GM21786 (cell line): ENCODE results near the gene REM1.
"Not testable (repeated sequence)": the region's sequence is repeated elsewhere in the genome, so short reads cannot be mapped to it uniquely, and the experiment has no call there.

Experiments
- ATAC-seq: cut with Tn5 transposase; IDR thresholded peaks from one replicate; pipeline ENCODE4 v1.9.1; 2021; ENCODE audit not compliant: unreplicated experiment

The REM1 gene, protein sequence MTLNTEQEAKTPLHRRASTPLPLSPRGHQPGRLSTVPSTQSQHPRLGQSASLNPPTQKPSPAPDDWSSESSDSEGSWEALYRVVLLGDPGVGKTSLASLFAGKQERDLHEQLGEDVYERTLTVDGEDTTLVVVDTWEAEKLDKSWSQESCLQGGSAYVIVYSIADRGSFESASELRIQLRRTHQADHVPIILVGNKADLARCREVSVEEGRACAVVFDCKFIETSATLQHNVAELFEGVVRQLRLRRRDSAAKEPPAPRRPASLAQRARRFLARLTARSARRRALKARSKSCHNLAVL

DNA sequence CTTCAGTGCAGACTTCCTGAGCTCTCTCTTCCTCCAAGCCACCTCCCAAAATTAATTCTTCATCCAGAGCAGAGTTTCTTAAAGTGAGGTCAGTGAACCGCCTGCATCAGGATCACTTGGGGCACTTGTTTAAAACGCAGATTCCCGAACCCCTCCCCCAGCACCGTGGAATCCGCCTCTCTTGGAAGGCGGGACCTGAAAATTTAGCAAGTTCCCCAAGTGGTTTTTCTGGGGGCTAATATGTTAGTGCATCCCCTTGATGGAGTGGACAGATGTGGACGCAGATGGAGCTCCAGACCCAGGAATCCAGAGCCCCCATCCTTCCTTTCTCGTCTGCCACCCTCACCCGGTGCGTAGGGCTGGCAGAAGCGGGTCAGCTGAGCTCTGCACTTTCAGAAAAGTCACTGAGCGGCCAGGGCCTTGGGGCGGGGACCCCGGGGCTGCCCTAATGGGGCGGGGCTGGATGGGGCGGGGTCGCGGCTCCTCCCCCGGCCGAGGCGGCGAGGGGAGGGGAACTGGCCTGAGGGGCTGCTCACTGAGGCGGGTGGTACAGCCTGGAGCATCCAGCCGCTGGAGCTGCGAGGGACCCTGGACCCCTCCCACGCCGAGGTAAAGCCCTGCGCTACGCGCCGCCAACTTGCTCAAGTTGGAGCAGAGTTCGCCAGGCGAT lies at the start of gene REM1, which contains the start of gene DEFB124:
Gene REM1 (plus strand): TSS at position 531 of the 670 bp plus-strand sequence. CDS start 1,158 bp downstream, outside the sequence.
Gene DEFB124 (minus strand): TSS at position 370 of the 670 bp plus-strand sequence. CDS start 2,114 bp downstream, outside the sequence.
- no peak for ATAC-seq

DNA sequence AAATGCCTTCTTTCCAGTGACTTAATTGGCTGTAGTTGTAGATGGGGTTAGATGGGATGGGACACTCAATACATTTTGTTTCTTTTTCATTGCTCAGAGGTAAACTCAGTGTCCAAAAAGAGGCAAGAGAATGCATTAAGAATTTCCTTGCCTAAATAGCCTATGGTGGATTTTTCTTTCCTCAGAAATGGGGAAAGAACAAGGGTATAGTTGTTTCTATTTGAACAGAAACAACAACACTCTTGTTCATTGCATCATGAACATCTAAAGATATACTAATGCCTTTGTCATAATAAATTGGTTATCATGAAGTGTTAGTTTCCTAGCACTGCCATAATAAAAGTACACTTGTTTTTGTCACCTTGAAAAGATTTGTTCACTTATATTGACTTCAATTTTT lies 49.3 kb upstream of the REM1 start:
- ATAC-seq, result no peak

DNA sequence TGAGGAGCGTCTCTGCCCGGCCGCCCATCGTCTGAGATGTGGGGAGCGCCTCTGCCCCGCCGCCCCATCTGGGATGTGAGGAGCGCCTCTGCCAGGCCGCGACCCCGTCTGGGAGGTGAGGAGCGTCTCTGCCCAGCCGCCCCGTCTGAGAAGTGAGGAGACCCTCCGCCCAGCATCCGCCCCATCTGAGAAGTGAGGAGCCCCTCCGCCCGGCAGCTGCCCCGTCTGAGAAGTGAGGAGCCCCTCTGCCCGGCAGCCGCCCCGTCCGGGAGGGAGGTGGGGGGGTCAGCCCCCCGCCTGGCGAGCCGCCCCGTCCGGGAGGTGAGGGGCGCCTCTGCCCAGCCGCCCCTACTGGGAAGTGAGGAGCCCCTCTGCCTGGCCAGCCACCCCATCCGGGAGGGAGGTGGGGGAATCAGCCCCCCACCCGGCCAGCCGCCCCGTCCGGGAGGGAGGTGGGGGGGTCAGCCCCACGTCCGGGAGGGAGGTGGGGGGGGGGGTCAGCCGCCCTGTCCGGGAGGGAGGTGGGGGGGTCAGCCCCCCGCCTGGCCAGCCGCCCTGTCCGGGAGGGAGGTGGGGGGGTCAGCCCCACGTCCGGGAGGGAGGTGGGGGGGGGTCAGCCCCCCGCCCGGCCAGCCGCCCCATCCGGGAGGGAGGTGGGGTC lies 48.1 kb upstream of the REM1 start:
- ATAC-seq, result not testable (repeated sequence)

DNA sequence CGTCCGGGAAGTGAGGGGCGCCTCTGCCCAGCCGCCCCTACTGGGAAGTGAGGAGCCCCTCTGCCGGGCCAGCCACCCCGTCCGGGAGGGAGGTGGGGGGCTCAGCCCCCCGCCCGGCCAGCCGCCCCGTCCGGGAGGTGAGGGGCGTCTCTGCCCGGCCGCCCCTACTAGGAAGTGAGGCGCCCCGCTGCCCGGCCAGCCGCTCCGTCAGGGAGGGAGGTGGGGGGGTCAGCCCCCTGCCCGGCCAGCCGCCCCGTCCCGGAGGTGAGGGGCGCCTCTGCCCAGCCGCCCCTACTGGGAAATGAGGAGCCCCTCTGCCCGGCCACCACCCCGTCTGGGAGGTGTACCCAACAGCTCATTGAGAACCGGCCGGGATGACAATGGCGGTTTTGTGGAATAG lies 47.5 kb upstream of the REM1 start:
- not testable (repeated sequence) for ATAC-seq

DNA sequence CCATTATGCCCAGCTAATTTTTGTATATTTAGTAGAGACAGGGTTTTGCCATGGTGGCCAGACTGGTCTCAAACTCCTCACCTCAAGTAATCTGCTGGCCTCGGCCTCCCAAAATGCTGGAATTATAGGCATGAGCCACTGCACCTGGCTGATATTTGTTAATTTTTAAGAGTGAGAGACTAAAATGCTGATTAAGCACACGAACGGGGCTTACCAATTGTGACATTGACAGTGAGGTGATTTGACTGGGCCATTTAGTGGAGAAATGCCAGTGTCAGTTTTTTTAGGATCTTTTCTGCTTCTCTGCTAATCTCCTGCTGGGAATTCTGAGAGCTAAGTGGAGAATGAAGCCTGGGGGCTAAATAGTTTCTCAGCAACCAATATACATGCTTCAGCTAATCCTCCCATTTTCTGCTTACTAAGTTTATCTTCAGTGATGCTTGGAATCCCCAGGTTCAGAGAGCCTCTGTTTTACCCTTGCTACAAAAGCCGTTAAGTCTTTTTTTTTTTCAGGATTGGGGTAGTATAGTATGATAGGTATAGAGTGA lies 44.4 kb upstream of the REM1 start:
- no peak for ATAC-seq

DNA sequence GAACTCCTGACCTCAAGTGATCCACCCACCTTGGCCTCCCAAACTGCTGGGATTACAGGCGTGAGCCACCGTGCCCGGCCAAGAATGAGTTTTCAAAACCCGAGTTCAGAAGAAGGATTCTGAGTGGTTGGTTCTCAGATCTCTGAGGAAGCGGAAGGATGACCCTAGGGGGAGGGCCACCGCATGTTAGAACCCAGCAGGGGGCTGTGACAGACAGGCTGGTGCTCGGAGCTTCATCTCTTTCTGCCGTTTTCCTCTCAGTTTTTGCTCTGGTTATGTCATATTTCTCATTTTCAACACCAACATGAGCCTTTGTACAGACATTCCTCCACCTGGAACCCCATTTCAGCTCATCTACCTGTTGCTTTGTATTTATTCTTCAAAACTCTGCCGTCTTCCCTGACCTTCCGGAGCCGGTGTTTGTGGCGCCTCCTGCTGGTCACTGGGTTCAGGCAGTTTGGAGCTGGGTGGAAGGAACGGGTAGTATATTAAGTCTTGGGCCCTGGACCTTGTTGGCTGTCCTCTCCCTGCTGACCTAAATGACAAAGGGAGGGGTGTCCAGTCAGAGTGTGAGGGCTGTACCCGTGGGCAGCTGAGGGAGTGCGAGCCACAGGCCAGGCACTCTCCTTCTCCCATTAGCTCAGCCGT lies 35.0 kb upstream of the REM1 start, which contains the start of gene DEFB123:
Gene DEFB123 (plus strand): TSS at position 621 of the 648 bp plus-strand sequence. CDS start 67 bp downstream, outside the sequence.
- ATAC-seq, result no peak

DNA sequence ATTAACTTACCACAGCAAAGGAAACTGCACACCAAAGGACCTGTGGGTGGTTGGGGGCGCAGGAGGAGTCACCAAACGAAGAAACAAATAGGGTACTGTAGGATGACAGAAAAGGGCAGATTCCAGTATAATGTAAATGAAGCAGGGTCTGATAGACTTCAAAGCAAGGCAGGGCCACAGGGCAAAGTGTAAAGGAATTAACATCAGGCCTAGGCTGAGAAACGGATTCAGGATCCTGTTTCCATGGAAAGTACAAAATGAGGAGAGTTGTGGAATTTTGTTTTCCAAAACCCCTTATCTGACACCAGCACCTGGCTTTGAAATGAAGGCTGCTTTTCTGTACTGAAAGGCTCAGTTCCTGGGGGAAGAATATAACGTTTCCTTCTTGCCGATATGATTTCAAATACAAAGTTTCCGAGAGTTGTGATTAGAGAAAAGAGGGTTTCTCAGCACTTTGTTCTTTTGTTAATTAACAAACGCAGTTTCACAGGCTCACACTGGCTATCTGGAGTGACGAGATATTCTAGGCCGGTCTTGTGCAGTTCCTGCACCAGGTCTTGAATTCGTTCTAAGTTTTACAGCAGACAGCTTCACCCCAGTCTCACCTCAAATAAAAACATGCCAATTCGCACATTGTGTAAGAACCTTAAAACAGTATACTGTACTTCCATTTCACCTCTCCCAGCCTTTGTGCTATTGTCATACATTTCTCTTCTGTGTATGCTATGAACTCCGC lies 28.8 kb upstream of the REM1 start:
- ATAC-seq, result no peak

DNA sequence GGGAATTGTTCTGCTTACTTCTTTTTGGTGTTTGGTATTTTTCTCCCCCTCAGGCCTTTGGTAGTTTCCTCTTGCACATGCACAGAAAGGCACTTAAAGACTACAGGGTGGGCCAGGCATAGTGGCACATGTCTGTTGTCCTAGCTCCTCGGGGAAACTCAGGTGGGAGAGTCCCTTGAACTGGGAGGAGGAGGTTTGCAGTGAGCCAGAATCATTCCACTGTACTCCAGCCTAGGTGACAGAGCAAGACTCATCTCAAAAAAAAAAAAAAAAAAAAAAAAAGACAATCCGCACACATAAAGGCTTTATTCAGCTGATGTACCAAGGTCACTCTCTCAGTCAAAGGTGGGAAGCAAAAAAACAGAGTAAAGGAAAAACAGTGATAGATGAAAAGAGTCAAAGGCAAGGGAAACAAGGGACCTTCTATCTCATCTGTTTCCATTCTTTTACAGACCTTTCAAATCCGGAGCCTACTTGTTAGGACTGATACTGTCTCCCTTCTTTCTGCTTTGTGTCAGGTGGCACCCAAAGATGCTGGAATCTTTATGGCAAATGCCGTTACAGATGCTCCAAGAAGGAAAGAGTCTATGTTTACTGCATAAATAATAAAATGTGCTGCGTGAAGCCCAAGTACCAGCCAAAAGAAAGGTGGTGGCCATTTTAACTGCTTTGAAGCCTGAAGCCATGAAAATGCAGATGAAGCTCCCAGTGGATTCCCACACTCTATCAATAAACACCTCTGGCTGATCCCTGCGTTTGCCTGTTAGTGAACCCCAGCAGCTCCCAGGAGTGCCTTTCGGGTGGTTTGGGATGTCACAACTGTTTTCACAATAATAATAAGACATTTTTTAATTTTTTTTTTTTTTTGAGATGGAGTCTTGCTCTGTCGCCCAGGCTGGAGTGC lies 25.3 kb upstream of the REM1 start:
- no peak for ATAC-seq

DNA sequence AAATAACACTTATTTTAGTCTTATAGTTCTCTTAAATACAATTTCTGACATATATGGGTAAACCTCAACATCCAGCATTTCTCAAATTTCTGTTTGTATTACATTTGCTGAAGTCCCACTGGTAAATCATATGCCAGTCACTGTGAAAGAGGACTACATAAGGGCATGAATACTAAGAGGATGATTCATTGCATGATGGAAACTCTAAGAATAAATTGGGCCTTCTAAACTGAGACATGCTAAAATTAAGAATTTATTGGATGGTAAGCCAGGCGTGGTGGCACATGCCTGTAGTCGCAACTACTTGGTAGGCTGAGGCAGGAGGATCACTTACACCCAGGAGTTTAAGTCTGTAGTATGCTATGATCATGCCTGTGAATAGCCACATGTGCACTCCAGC lies 22.5 kb upstream of the REM1 start:
- no peak for ATAC-seq

DNA sequence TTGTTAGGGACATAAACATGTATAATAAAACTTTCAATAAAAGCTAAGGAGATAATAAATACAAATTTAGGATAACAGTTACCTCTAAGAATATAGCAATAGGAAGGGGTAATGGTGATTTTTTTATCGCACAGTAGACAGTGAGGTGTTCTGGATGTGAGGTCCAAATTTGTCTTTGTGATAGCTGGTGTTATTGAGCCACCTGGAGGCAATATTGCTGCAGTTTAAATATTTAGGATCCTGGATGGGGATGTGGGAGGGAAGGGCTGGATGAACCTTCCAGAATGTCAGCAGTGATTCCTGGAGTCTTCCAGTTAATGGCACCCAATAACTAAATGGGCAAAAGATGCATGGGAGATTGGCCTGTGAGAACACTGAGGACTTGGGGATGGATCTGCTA lies 20.7 kb upstream of the REM1 start:
- no peak for ATAC-seq

DNA sequence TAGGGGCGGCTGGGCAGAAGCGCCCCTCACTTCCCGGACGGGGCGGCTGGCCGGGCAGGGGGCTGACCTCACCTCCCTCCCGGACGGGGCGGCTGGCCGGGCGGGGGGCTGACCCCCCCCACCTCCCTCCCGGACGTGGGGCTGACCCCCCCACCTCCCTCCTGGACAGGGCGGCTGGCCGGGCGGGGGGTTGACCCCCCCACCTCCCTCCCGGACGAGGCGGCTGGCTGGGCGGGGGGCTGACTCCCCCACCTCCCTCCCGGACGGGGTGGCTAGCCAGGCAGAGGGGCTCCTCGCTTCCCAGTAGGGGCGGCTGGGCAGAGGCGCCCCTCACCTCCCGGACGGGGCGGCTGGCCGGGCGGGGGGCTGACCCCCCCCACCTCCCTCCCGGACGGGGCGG lies 4.1 kb upstream of the REM1 start:
- not testable (repeated sequence) for ATAC-seq

DNA sequence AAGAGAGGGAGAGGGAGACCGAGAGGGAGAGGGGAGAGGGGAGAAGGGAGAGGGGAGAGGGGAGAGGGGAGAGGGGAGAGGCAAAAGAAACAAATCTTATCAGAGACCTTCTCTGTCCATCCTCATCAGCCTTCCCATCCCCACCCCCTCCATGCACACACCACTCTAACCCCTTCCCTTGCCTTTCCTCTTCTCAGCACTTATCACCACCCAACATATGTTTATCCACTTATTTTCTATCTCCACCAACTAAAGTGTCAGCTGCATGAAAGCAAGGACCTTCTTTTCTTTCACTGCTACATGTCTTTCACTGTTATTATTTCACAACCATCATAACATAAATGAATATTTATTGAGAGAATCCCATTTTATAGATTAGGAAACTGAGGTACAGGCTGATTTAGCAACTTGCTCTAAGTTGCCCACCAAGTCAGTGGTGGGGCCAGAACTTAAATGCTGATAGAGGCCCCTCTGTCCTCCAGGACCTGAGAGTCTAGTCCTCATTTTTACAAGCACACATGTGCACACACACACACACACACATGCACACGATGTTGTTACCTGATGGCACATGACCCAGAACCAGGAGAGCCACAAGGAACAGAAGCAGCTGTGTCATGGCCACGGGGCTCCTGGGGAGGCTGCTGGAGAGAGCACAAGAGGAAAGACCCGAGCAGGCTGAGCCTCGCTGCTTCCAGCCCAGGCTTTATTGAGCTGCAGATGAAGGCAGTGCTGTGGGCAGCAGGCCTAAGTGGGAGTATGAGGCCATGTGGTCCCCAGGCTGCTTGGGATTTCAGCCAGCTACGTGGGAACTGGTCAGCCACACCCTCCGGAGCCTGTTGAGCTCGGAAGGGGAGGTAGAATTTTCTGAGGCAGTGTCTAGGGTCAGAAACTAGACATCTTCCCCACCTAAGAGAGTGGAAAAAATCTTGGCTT lies 2.4 kb upstream of the REM1 start:
- ATAC-seq, result no peak

DNA sequence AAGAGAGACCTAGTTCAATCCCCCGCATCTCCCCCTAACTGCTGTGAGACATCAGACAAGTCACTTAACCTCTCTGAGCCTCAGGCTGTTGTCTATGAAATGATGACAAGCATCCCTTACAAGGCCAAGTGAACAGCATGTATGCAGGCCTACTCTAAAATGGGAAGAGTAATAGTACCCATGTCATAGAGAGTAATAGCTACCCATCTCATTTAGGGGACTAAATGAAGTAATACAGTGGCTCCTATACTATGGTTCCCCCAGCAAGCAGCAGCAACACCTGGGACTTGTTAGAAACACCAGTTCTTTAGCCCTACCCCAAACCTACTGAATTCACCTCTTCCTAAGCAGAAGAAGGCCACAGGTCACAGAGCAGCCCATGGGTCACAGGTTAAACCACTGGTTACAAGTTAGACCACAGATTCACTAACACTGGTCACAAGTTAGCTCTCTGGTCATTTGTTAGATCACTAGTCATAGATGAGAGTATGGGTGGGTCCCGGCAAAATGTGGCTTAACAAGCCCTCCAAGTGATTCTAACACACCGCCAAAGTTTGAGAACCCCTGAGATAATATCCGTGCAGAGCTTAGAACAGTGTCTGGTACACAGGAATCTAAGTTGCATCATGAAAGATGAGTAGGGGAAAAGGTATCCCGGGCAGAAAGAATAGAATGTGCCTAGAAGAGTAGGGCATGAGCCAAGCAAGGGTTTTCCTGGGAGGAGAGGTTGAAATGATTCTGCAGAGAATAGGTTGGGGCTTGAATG lies 1.6 kb upstream of the REM1 start:
- no peak for ATAC-seq

DNA sequence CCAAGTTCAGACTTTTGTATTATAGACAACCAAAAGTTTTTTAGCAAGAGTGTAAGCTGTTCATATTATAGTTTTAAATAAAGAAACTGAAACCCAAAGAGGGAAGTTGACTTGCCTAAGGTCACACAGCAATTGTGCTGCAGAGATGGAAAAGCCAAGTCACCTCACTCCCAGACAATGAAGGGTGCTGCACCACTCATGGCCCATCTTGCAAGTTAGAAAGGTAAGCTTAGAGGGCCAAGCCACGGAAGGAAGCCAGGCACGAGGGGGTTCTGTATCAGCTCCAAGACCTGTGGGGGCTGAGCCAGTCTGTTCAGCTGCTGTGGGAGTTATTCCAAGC lies 1.0 kb upstream of the REM1 start:
- no peak for ATAC-seq

DNA sequence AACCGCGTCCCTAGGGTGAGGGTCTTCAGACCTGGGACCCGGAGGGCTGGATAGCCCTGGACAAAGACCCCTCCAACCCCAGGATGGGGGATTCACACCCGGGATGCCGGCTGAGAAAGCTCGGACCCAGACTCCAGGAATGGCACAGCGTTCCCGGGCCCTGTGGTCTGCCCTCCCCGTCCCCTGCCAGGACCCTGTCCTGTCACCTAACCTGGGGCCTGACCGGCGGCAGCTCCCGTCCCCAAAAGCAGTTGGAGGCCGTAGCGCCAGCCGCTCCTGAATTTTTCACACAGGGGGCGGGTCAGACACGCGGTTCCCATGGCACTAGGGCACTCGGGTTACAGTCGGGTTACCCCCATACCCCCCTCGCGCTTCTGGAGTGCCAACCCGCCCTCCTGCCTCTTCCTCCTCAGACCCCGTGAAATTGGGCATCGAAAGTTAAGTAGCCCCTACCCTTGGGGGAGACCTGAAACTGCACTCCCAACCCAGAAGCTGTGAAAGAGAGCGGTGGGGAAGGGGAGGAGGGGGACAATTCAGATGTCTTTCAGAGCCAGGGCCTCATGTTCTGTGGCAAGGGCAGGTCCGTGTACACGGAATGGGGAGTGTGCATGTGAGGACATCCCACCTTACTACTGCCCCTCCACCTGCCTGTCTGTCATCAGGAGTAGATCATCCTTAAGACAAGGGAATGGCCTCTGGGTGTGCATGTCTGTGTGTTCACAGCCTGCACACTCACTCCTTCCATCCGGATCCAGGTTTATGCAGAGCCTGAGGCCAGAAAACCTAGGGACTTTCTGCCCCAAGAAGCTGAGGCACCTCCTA lies 595 bp downstream of the REM1 start:
- ATAC-seq, result no peak

DNA sequence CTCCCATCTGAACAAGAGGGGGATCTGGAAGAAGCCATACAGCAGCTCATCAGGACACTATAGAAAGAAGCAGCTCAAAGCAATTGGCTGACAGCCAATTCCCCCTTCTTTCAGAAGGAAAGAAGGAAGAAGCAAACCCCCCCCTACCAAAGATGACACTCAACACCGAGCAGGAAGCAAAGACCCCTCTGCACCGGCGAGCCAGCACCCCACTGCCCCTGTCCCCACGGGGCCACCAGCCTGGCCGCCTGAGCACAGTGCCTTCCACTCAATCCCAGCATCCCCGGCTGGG lies 1.2 kb downstream of the REM1 start:
- no peak for ATAC-seq

DNA sequence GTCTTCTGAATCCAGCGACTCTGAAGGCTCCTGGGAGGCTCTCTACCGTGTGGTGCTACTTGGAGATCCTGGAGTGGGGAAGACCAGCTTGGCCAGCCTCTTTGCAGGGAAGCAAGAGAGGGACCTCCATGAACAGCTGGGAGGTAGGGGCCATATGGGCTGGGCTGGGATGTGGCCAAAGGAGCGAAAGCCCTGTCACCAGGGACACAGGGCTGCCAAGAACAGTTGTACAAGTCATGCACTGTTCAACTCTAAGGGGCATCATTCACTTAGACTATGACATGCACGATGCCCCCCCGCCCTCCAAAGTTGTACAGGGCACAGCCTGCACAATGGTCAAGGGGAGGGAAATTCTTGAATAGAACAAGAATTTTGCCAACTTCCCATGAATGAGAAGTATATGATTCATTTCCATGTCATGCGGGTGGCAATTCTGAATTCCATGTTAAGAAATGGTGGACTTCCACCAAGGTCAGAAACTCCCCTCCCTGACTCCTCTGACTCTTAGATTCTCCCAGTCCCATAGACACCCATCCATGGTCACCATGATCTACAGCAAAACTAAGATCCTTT lies 1.6 kb downstream of the REM1 start:
- no peak for ATAC-seq
